HS-5 (cell line): ENCODE measurements around the gene SOX9.
"Not testable (repeated sequence)": the region's sequence is repeated elsewhere in the genome, so short reads cannot be mapped to it uniquely, and the experiment has no call there.

Source experiments
- DNase-seq: peaks from one replicate; pipeline ENCODE4 v3.0.0-alpha.2; 2012; ENCODE audit warnings: low read depth

SOX9 gene

GRCh38 chr17:72111336-72111923 lies 9.4 kb upstream of the SOX9 start:
- DNase-seq: no peak

- DNase-seq: not testable (repeated sequence)
Measured at GRCh38 chr17:72111926-72112325, 8.9 kb upstream of the SOX9 start.

- DNase-seq: no peak
Measured at GRCh38 chr17:72113751-72114150, 7.1 kb upstream of the SOX9 start.

- DNase-seq: no peak
Measured at GRCh38 chr17:72115781-72116525, 4.9 kb upstream of the SOX9 start.

- no peak for DNase-seq
Measured at GRCh38 chr17:72116661-72117521, 3.9 kb upstream of the SOX9 start.

- DNase-seq: no peak
Measured at GRCh38 chr17:72117535-72118334, 3.1 kb upstream of the SOX9 start.

GRCh38 chr17:72118335-72119076 lies 2.3 kb upstream of the SOX9 start:
- DNase-seq: no peak

GRCh38 chr17:72119077-72119872 lies 1.5 kb upstream of the SOX9 start:
- DNase-seq: no peak

- DNase-seq: no peak
Measured at GRCh38 chr17:72119873-72120641, 763 bp upstream of the SOX9 start.

GRCh38 chr17:72121164-72122009 lies 567 bp downstream of the SOX9 start:
- no peak for DNase-seq

- no peak for DNase-seq
Measured at GRCh38 chr17:72122010-72122764, 1.4 kb downstream of the SOX9 start.

- DNase-seq: no peak
Measured at GRCh38 chr17:72122765-72123529, 2.1 kb downstream of the SOX9 start.

GRCh38 chr17:72123530-72124437 lies 3.0 kb downstream of the SOX9 start:
- no peak for DNase-seq

- DNase-seq: no peak
Measured at GRCh38 chr17:72124438-72124775, 3.6 kb downstream of the SOX9 start.

GRCh38 chr17:72125226-72125651 lies 4.4 kb downstream of the SOX9 start:
- no peak for DNase-seq

- no peak for DNase-seq
Measured at GRCh38 chr17:72125742-72126141, 4.9 kb downstream of the SOX9 start.
